ENCODE data around the gene RAPGEF4.

The RAPGEF4 gene

GRCh38 chr2:172976116-172976515, 240.5 kb downstream of the RAPGEF4 start:
- no peak for DNase-seq

DNA sequence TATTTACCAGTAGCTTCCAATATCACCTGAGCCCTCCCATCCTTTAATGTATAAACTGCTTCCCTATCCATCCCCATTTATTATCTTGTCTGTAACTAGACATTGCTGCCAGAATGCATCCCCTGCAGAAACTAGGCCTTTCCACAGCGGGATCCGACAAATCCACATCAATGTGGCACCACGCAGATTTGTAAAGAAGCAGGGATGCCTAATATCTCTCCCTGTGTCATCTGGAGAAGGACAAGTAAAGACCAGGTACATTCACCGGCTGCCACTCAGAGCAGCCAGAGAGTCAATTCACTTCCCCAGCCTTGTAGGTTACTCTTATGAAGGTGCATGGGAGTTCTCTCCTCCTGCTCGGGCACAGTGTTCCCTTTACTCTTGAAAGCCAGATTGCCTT, 241.2 kb downstream of the RAPGEF4 start:
- no peak for DNase-seq

DNA sequence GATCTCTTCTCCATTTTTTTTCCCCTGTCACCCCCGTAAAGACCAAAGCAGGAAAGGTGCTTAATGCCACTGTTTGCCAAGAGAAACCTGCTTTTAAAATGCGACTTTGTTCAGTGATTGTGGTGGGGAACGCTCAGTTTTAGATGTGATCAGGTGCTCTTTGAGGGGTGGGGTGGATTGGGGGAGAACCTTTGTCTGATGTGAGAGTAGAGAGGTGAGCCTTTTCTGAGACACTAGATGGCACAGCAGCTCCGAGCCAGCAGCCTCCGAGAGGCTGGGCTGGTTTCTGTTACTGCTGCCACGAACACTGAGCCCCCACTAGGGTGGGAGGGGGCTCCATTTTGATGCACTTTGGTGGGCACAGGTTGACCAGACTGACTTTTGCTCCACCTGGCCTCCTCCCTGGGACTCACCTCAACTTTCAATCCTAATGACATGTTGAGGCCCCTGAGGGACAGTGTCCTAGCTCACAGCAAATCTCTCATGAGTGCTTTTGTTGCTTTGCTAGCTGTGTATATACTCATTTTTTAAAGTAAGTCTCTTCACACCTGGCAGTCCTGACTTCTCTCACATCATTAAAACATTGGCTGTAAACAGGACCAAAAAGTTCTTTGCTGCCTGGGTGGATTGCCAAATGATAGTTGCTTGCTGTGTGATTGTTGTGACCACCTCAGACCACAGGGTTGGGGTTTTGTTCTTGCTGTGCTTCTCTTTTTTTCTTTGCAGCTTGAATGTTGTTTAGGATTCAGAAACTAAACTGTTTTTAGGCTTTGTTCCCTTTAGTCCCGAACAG, 241.8 kb downstream of the RAPGEF4 start:
- no peak for DNase-seq

DNA sequence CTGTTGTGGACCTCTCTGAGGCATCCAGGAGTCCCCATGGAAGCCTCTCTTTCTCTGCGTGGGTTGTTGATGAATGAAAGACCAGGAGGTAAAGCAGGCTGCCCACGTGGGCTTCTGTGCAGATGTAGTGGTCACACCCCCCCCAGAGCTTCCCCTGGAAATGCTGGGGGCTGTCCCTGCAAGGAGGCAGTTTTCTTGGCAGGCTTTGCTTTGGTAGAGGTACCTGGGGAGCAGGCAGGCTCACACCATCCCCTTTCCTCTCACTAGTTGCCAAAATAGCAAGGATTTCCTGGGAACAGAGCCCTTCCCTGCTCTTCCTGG, 242.4 kb downstream of the RAPGEF4 start:
- DNase-seq: no peak

- peak; percentile 44 for DNase-seq
Measured at GRCh38 chr2:172985139-172985892, 249.7 kb downstream of the RAPGEF4 start.

DNA sequence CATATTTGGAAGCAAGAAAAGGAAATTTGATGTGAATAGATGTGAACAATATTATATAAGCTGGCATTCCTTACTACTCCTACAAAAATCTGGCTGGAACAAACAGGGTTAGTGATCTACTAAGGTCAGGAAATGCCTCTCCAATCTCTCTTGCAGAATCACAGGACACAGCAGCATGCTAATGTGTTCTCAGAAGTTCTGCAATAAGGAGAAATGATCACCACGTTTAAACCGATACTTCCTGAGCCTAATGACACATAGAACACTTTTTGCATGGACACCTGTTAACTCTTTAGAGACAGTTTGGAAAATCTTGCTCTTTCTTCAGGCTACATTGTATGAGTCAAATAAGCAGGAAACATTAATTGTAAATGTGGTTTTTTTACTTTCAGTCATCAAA, 250.4 kb downstream of the RAPGEF4 start:
- peak; percentile 21 for DNase-seq

GRCh38 chr2:172988728-172989127, 253.1 kb downstream of the RAPGEF4 start:
- no peak for DNase-seq

- no peak for DNase-seq
Measured at GRCh38 chr2:172991031-172991430, 255.4 kb downstream of the RAPGEF4 start.

- DNase-seq: no peak
Measured at GRCh38 chr2:172993139-172993538, 257.5 kb downstream of the RAPGEF4 start.

DNA sequence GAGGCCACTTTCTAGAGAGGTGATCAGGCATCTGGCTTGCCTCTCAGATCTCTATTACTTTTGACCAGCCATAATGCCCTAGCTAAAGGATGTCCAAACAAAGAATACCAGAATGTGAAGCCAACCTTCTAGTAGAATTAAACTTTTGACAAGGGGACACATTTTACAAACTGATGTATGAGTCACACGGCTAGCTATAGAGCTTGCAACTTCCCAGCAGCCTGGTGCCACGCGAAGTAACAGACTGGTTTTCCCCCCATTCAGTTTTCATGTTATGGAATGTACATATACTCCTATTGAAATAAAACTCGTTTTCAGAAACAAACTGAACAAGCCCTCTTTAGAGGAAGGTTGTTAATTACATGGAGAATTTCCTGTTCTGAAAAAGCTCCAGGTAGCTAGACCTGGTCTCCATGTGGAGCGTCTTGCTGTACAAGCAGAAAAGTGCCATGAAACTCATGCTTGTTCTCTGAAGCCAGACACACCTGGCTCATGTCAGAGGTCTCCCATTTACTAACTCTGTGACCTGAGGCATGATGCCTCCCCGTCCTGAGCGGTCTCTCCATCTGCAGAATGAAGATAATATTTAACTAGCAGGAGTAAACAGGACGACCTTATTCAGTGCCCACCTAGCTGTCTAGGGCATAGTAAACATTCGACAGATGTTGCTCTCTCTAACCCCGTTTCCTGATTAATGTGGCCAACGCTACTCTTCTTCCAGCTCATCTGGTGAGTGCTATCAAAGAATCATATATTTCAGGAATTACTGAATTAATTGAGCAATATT, 258.5 kb downstream of the RAPGEF4 start:
- DNase-seq: peak; percentile 32

- no peak for DNase-seq
Measured at GRCh38 chr2:172994864-172995263, 259.2 kb downstream of the RAPGEF4 start.

GRCh38 chr2:172995323-172996244, 259.9 kb downstream of the RAPGEF4 start:
- DNase-seq: peak; percentile 74

DNA sequence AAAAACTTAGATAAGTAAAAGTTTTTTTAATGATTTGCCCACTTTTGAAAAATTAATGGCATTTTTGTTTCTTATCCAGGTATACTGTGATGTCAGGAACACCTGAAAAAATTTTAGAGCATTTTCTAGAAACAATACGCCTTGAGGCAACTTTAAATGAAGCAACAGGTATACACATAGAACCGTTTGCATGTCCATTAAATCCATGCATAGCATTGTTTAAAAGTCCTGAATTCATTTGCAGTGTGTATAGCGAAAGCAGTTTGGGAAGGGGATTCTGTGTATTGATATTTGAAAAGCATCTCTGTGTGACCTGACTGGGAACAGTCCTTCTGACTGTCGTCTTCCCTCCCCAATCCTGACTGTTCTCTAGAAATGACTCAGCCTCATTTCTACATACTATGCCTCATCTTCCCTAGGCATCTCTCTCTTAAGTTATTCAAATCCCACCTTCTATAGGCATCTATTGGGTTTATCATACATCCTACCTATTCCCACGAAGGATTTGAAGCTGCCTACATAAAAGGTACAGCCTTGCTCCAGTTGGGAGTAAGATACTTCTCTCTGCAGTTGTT, 260.8 kb downstream of the RAPGEF4 start:
- DNase-seq: peak; percentile 16

- no peak for DNase-seq
Measured at GRCh38 chr2:172997031-172997430, 261.4 kb downstream of the RAPGEF4 start.

GRCh38 chr2:172998547-172999272, 263.1 kb downstream of the RAPGEF4 start:
- no peak for DNase-seq

DNA sequence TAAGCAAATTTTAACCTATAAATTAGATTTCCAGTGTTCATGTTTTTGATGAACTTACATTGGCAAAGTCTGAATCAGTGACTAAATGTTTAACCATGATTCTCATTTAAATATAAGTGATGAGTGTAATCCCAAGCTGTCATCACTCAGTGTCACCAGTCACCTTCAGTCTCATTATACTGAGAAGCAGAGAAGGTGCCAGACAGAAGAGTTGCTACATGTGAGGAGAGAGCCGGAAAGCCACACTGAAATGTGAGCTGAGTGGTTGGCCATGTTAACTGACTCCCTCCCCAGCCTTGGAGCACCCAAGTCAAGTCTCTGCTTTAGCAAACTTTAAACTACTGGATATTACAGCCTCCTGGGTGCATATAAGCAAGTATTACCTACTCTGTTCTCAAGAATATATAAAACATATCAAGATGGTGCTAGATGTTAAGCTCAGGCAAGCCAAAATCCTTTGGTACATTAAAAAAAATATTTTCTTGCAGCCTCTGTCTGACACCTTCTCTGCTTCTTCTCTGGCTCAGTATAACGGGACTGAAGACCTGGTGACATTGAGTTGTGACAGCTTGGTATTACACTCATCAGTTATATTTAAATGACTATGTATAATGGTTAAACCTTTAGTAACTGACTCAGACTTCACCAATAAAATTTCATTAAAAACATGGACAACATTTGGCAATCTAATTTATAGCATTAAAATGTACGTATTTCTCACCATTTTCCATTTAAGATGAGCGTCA, 264.2 kb downstream of the RAPGEF4 start:
- no peak for DNase-seq

DNA sequence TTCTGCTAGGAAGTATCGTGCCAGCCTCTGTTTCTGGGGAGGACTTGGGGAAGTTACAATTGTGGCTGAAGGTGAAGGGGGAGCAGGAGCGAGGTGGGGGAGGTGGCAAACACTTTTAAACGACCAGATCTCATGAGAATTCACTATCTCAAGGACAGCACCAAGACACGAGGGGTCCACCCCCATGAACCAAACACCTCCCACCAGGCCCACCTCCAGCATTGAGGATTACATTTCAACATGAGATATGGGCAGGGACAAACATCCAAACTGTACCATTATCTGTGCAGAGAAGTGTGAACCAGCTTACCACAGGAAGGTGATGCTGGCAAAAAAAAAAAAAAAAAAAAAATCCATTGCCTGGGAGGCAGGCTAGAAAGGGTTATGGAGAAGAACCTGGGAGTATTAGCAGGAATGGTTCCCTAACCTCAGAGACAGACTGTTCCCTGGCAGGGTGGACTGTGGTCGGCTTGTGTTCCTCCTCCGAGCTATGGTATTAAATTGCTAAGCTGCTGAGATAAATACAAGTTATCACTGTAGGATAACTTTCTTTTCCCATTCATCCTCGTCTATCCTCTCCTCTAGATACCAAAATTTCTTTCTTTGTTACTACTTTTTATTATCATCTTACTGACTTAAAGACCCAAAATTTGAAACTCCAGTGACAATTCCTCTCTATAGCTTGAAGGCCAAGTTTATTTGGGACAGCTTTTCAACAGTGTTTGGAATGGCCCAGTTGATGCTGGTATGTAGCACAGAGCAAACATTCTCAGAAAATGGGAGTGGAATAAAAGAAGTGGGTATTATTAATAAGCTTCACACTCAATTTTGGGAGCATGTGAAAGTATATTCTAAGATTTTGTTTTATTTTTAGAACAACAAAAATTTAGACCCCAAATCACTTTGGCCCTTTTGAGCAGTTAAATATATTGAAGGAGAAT, 266.3 kb downstream of the RAPGEF4 start:
- DNase-seq: no peak

GRCh38 chr2:173002751-173003541, 267.3 kb downstream of the RAPGEF4 start:
- DNase-seq: no peak

- no peak for DNase-seq
Measured at GRCh38 chr2:173008786-173009185, 273.1 kb downstream of the RAPGEF4 start.
